ENCODE results near the gene PPP1R18.
A peak's percentile ranks its signal among the peaks of the same experiment; 100 is the strongest.

Gene PPP1R18

DNA sequence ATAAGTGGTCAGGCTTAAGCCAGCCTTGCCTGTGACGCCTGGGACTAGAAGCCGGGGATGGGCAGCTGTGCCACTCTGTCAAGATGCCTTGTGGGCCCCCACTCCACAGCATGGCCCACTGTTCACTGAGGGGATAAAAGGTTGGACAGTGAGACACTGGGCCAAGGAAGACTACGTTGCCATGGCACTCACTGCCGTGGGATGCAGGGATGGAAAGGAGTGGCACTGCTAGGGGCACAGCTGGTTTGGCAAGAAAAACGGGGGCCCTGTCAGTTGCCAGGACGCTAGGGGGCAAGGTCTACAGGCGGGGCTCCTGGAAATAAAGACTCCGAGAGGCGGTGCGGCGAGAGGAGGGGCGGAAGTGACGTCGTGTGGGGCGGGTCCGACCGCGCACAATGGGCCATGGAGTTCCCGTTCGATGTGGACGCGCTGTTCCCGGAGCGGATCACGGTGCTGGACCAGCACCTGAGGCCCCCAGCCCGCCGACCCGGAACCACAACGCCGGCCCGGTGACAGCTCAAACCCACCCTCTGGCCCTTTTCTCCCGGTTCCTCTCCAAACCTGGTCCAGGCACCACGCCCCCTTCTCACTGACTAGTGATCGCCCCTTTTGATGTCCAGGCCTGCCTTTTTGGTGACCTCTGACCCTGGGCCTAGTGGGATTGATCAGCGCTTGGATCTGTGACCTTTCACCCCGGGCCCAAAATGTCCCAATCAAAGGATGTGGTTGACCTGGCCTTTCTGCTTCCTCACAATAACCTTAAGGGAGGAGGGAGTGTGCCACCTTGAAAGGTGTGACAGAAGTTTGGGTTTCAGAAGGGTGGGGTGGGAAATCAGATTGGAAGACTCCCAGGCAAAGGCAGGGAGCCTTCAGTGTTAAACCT is 59.7 kb downstream of the PPP1R18 start, which contains the start of gene ATAT1:
Gene ATAT1, plus strand, starts transcription at position 391 of the 883 bp plus-strand sequence.
- DNase-seq (ENCODE audit: low spot score) = peak; percentile 88
- in situ Hi-C loops (cut with MboI; ENCODE audit: low pct_unique_long_range_greater_than_20kb, low sequenced_read_pairs, unreplicated experiment) = no loop called here
- TF ChIP-seq, protein P1, sequence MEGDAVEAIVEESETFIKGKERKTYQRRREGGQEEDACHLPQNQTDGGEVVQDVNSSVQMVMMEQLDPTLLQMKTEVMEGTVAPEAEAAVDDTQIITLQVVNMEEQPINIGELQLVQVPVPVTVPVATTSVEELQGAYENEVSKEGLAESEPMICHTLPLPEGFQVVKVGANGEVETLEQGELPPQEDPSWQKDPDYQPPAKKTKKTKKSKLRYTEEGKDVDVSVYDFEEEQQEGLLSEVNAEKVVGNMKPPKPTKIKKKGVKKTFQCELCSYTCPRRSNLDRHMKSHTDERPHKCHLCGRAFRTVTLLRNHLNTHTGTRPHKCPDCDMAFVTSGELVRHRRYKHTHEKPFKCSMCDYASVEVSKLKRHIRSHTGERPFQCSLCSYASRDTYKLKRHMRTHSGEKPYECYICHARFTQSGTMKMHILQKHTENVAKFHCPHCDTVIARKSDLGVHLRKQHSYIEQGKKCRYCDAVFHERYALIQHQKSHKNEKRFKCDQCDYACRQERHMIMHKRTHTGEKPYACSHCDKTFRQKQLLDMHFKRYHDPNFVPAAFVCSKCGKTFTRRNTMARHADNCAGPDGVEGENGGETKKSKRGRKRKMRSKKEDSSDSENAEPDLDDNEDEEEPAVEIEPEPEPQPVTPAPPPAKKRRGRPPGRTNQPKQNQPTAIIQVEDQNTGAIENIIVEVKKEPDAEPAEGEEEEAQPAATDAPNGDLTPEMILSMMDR (IDR thresholded peaks at IDR 0.05; ENCODE audit: extremely low read depth, insufficient read depth, missing control alignments) = peak; percentile 35
